ENCODE measurements around the gene GSTM2. TPM values are rescaled to one million over a fixed set of nuclear protein-coding genes. Genes with fewer than 3 reads are reported as not detected.

The GSTM2 gene
- total RNA-seq, 4 donors from 2014 or later: 37.1 to 73.6 (median 62.3) TPM

- no peak overlapping the region for H3K4me3 ChIP-seq (replicated peaks in 1 of 3)
- WGBS, 2 donors: 85 to 89% methylated on average over 18 to 21 of the region's 30 CpGs
- H3K36me3 ChIP-seq: peaks cover 35 to 41% of the 10 kb centered on the region in 2 donors
- H3K4me1 ChIP-seq: no peaks in the 10 kb centered on the region
- no peaks in the 10 kb centered on the region for H3K27me3 ChIP-seq
- no peak overlapping the region for H3K27ac ChIP-seq
- TF ChIP-seq POLR2A (IDR thresholded peaks at IDR 0.05): no peak
- TF ChIP-seq, protein P1, sequence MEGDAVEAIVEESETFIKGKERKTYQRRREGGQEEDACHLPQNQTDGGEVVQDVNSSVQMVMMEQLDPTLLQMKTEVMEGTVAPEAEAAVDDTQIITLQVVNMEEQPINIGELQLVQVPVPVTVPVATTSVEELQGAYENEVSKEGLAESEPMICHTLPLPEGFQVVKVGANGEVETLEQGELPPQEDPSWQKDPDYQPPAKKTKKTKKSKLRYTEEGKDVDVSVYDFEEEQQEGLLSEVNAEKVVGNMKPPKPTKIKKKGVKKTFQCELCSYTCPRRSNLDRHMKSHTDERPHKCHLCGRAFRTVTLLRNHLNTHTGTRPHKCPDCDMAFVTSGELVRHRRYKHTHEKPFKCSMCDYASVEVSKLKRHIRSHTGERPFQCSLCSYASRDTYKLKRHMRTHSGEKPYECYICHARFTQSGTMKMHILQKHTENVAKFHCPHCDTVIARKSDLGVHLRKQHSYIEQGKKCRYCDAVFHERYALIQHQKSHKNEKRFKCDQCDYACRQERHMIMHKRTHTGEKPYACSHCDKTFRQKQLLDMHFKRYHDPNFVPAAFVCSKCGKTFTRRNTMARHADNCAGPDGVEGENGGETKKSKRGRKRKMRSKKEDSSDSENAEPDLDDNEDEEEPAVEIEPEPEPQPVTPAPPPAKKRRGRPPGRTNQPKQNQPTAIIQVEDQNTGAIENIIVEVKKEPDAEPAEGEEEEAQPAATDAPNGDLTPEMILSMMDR (IDR thresholded peaks at IDR 0.05): peak in 1 of 6 experiments; percentile 52
- intact Hi-C loops (cut with DNase I): loop anchor here (5.0 to 10.0 kb wide), 2 partner anchors 83 to 555 kb away; partner anchors contain the start of genes GNAI3 and TAF13
- DNase-seq: no peak
- no peaks in the 10 kb centered on the region for H3K9me3 ChIP-seq
Measured at GRCh38 chr1:109630081-109630897, 37.6 kb upstream of the GSTM2 start.

- TF ChIP-seq, protein P1 (IDR thresholded peaks at IDR 0.05): no peak
- TF ChIP-seq POLR2A (IDR thresholded peaks at IDR 0.05): no peak
- Histone ChIP-seq H3K4me3 (replicated peaks in 1 of 3) (no peak overlapping the region), H3K9me3 (no peaks in the 10 kb centered on the region), H3K27ac (no peak overlapping the region), H3K27me3 (no peaks in the 10 kb centered on the region), H3K36me3 (peaks cover 35 to 41% of the 10 kb centered on the region in 2 donors), H3K4me1 (no peaks in the 10 kb centered on the region)
- DNase-seq: no peak
- intact Hi-C loops (cut with DNase I): loop anchor here (5.0 to 10.0 kb wide), 2 partner anchors 84 to 556 kb away; partner anchors contain the start of genes GNAI3 and TAF13
- WGBS, 2 donors: 92 to 97% methylated on average over 6 to 11 of the region's 14 CpGs
Measured at GRCh38 chr1:109630898-109631512, 36.9 kb upstream of the GSTM2 start.

DNA sequence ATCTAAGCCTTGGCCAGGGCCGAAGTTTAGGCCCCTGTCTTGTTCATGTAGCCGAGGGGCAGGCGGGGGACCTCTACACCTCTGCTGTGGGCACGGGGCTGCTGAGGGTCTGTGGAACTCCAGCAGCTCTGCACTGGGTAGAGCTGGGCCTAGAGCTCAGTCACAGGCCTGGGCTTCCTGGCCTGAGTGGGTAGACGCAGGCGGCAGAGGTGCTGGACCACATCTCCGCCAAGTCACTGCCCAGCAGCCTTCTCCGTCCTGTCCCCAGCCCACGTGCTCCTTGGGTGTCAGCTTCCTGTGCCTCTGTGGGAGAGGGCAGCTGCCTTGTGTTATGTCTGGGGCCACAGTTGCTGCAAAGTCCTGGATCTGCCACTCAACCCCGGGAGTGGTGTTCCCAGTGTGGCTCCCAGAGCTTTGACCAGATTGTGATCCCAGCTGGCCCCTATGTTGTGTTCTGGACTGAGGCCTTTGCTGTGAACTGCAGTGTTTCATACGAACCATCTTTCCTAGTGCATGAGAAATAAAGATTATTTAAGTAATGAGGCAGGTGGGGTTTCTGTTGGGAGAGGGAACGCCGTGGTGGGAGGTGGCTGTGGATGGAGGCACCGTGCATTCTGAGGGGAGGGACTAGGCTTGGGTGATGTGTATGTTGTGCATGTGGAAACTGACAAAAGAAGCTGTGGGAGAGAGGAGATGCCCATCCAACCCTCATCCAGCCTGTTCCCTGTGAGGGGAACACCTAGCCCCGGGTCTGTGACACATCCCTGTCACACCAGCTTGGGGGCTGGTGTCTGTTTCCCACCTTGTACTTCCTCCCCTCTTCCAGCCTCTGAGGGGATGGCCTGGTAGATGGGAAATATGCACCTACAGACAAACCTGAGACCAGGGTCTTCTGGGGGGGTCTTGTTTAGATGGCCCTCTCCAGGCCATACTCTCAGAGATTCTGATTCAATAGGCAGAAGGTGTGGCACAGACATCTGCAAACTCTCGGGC is 36.0 kb upstream of the GSTM2 start:
- TF ChIP-seq, protein P1 (IDR thresholded peaks at IDR 0.05): no peak
- no peak for TF ChIP-seq POLR2A (IDR thresholded peaks at IDR 0.05)
- Histone ChIP-seq H3K36me3 (peaks cover 33 to 37% of the 10 kb centered on the region in 2 donors), H3K27me3 (no peaks in the 10 kb centered on the region), H3K4me1 (no peaks in the 10 kb centered on the region), H3K27ac (no peak overlapping the region), H3K9me3 (no peaks in the 10 kb centered on the region), H3K4me3 (replicated peaks in 1 of 3) (no peak overlapping the region)
- no peak for DNase-seq
- intact Hi-C loops (cut with DNase I): loop anchor here (5.0 to 10.0 kb wide), 2 partner anchors 85 to 557 kb away; partner anchors contain the start of genes GNAI3 and TAF13
- 92 to 93% methylated on average over 12 to 13 of the region's 16 CpGs for WGBS, 2 donors

GRCh38 chr1:109632671-109633346 is 35.0 kb upstream of the GSTM2 start:
- Histone ChIP-seq H3K9me3 (no peaks in the 10 kb centered on the region), H3K27me3 (no peaks in the 10 kb centered on the region), H3K4me3 (replicated peaks in 1 of 3) (no peak overlapping the region), H3K27ac (no peak overlapping the region), H3K4me1 (no peaks in the 10 kb centered on the region), H3K36me3 (peaks cover 23 to 27% of the 10 kb centered on the region in 2 donors)
- WGBS, 2 donors: 58 to 59% methylated on average over 4 of the region's 5 CpGs
- no peak for TF ChIP-seq POLR2A (IDR thresholded peaks at IDR 0.05)
- TF ChIP-seq, protein P1 (IDR thresholded peaks at IDR 0.05): no peak
- intact Hi-C loops (cut with DNase I): loop anchor here (5.0 to 10.0 kb wide), 2 partner anchors 86 to 558 kb away; partner anchors contain the start of genes GNAI3 and TAF13
- DNase-seq: no peak
